Endothelial cell (in vitro differentiated cells): ENCODE results near the gene ST3GAL5. TPM values are rescaled to one million over a fixed set of nuclear protein-coding genes. Genes with fewer than 3 reads are reported as not detected.

Experiments
- DNase-seq: peaks from one replicate; pipeline ENCODE4 v3.0.0; 2021; ENCODE audit warnings: low spot score
- H3K27ac Mint-ChIP-seq: one replicate; pipeline ENCODE4 v1.8.0; 2021; ENCODE audit warnings: mixed read lengths, inconsistent platforms; ENCODE audit not compliant: unreplicated experiment
- H3K27me3 Mint-ChIP-seq: one replicate; pipeline ENCODE4 v1.8.0; 2021; ENCODE audit warnings: mild to moderate bottlenecking, moderate library complexity, mixed read lengths, inconsistent platforms; ENCODE audit not compliant: unreplicated experiment
- H3K36me3 Mint-ChIP-seq: one replicate; pipeline ENCODE4 v1.8.0; 2021; ENCODE audit warnings: mild to moderate bottlenecking, low read depth, mixed read lengths, inconsistent platforms; ENCODE audit not compliant: unreplicated experiment
- H3K4me1 Mint-ChIP-seq: one replicate; pipeline ENCODE4 v1.8.0; 2021; ENCODE audit warnings: mild to moderate bottlenecking, mixed read lengths, inconsistent platforms; ENCODE audit not compliant: unreplicated experiment
- H3K4me3 Mint-ChIP-seq: one replicate; pipeline ENCODE4 v1.8.0; 2021; ENCODE audit warnings: mild to moderate bottlenecking, mixed read lengths, inconsistent platforms; ENCODE audit not compliant: unreplicated experiment
- H3K9me3 Mint-ChIP-seq: one replicate; pipeline ENCODE4 v1.8.0; 2021; ENCODE audit warnings: mixed read lengths, inconsistent platforms; ENCODE audit not compliant: unreplicated experiment
- CTCF ChIP-seq: fragments of 200-600 bp; sonication (generic); IDR thresholded peaks from one replicate; pipeline ENCODE4 v1.5.0; 2021; ENCODE audit warnings: antibody characterized with exemption; ENCODE audit not compliant: unreplicated experiment
- total RNA-seq: library from RNA; stranded (reverse); fragmentation: NEBNext Ultra II Directional; extraction: Animal tissue kit (Norgen Biotek cat#: 25700); gene quantifications from one replicate; pipeline ENCODE4 v1.2.1, GENCODE V29; 2021; ENCODE audit not compliant: unreplicated experiment

ST3GAL5 gene
- total RNA-seq, 1 donor from 2014 or later, result 49.8 TPM

GRCh38 chr2:85929096-85930050 is 40.6 kb upstream of the ST3GAL5 start:
- no peak for TF ChIP-seq CTCF
- H3K9me3 Mint-ChIP-seq, result no peaks in the 10 kb centered on the region
- no peak overlapping the region for H3K27ac Mint-ChIP-seq
- H3K4me3 Mint-ChIP-seq, result no peak overlapping the region
- H3K36me3 Mint-ChIP-seq, result no peaks in the 10 kb centered on the region
- H3K4me1 Mint-ChIP-seq, result peaks cover 10% of the 10 kb centered on the region
- peaks cover 6% of the 10 kb centered on the region for H3K27me3 Mint-ChIP-seq
- DNase-seq, result no peak

GRCh38 chr2:85926931-85927661 is 38.3 kb upstream of the ST3GAL5 start:
- no peak for TF ChIP-seq CTCF
- Mint-ChIP-seq H3K4me1 (no peaks in the 10 kb centered on the region), H3K36me3 (no peaks in the 10 kb centered on the region), H3K9me3 (peaks cover 4% of the 10 kb centered on the region), H3K27me3 (peaks cover 6% of the 10 kb centered on the region), H3K4me3 (no peak overlapping the region), H3K27ac (no peak overlapping the region)
- DNase-seq, result no peak

- no peak overlapping the region for H3K4me3 Mint-ChIP-seq
- TF ChIP-seq CTCF, result no peak
- peaks cover 4% of the 10 kb centered on the region for H3K9me3 Mint-ChIP-seq
- DNase-seq, result no peak
- H3K4me1 Mint-ChIP-seq, result peaks cover 1% of the 10 kb centered on the region
- H3K27ac Mint-ChIP-seq, result no peak overlapping the region
- H3K27me3 Mint-ChIP-seq, result peaks cover 6% of the 10 kb centered on the region
- H3K36me3 Mint-ChIP-seq, result no peaks in the 10 kb centered on the region
Observed at GRCh38 chr2:85926526-85926925, 37.7 kb upstream of the ST3GAL5 start.

- peaks cover 7% of the 10 kb centered on the region for H3K4me1 Mint-ChIP-seq
- no peak overlapping the region for H3K27ac Mint-ChIP-seq
- H3K4me3 Mint-ChIP-seq, result no peak overlapping the region
- no peak for TF ChIP-seq CTCF
- H3K36me3 Mint-ChIP-seq, result no peaks in the 10 kb centered on the region
- DNase-seq, result no peak
- H3K27me3 Mint-ChIP-seq, result peaks cover 6% of the 10 kb centered on the region
- H3K9me3 Mint-ChIP-seq, result peaks cover 4% of the 10 kb centered on the region
Observed at GRCh38 chr2:85925216-85925671, 36.5 kb upstream of the ST3GAL5 start.
